T1000 (cell line): ENCODE measurements around the gene CMIP.

Experiments
- DNase-seq: peaks from one replicate; lab custom pipeline; 2025; ENCODE audit warnings: mixed read lengths; lab: John Stamatoyannopoulos, UW

CMIP gene

DNA sequence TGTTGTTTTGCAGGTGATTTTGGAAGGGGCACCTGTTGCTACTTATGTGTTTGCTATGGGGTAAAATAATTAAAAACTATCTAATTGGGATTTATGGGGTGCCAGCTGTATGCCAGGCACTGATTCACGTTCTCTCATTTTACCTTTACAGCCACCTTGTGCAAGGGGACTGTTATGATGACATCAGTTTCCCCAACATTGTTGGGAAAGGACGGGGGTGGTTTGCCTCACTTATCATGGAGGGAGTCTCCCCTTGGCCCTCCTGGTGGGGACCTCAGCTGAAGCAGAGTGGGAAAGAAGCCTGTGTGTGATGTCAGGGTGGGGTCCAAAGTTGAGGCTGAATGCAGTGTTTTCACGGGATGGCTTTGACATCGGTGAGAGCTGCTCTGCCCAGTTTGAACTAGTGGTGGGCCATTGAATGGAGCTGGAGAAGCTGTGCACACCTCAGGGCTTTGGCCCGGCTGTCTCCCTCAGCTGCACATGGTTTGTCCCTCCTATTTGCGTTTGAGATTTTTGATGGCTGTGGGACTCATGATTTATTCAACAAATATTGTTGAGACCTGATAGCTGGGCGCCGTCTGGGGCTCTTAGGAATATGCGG, 36.1 kb downstream of the CMIP start:
- no peak for DNase-seq

DNA sequence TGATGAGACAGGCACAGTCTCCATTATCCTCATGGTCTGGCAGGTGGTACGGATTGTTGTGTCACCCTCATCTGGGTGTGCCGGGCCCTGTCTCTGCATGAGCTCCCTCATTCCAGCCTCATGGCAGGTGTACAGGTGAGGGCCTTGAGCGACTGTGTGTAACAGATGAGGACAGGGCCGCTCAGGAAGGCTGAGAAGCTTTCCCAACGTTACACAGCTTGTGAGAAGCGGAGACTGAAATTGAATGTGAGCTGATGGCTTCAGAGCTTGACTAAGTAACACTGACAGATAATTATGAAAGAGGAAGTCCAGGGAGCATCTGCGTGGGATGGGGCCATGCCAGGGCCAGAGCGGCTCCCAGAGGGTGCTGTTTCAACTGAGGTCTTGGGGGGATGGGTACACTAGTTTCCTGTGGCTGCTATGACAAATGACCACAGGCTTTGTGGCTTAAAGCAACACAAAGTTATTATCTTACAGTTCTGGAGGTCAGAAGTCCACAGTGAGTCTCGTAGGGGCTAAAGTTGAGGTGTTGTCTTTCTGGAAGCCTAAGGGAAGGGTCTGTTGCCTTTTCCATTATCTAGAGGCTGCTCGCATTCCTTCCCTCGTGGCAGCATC, 36.7 kb downstream of the CMIP start:
- DNase-seq: no peak

DNA sequence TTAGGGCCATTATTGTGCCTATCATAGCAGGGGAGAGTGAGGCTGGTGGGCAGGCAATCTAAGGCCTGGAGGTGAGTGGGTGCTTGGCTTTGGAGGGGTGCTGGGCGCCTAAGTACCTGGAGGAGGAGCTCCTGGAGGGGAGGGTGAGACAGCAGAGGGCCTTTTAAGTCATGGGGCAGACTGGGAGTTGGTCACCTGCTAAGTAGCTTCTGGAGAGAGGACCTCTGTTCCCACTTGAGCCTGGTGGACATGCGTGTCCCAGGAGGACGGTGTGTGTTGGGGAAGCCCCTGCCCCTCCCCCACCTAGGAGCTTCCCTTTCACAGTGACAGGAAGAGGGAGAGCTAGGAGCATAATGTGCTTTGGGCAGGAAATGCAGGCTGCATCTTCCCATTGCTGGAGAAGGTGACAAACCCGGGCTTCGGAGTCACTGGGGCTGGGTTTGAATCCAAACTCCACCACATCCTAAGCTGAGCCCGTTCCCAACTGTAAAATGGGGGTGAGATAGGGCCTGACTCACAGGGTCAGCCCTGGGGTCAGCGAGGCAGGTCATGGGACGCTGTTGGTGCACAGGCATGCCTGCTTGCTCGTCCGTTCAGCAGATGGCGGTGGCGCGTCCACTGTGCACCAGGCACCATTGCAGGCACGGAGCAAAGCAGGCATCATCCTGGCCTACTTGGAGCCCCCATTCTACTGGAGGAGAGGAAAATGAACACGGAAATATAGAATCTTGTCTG, 37.9 kb downstream of the CMIP start:
- DNase-seq: no peak

DNA sequence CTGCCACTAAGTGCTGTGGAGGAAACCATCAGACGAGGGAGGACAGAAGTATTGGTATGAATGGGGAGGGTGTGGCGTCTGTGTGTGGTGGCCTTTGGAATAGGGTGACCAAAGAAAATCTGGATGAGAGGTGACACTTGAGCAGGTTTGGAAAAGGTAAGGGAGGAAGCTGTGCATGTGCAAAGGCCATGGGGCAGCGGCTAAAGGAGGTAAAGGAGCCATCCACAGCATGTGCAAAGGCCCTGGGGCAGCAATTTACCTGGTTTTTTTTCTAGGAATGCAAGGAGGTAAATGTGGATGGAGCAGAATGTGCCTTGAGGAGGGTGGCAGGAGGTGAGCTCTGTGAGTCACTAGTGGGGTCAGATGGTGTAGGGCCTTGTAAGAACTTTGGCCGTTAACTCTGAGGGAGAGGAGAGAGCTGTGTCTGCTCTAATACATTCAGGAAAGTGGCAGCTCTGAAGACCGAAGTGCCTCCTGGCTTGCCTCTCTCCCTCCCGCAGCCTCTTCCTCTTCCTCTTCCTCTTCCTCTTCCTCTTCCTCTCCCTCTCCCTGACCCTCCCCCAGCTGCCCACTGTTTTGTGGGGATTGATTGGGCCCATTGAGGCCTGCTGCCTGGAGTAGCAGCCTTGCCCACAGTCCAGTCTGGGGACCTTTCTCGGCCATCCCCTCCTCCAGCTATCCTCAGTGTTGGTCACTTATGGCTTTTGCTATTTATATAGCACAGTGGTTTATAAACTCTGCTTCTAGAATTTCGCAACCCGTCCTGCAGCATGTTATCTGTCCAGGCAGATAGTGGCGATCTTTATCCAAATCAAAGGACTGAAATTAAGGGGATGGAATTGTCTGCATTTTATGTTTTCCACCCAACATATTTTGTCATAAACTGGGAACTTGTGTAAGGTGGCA, 38.7 kb downstream of the CMIP start:
- DNase-seq: no peak

DNA sequence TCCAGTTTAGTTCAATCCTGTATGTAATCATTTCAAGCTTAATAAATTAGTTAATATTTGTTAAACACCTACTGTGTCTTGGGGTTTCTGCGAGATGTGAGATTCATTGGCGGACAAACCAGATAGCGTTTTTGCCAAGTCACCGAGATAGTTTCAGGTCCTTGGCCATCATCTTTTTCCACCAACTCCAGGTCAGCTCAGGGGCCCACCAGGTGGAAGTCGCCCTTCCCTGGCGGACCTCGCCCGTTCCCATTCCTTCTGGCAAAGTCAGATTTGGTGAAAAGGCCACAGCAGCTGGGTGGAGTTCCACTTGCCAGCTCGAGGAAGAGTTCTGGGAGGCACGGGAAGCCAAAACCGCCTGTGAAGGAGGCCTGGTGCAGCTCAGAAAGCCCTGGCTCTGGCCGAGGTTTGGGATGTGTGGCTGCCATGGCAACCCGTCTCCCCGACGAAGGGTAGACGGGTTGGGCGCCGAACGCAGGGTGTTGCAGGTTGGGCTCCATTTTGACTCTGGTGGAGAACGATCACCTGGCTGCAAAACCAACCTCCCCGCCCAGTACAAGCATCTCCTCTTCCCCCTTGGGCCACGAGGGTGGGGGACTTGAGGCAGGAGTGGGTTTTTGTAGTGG, 39.5 kb downstream of the CMIP start:
- DNase-seq: no peak

DNA sequence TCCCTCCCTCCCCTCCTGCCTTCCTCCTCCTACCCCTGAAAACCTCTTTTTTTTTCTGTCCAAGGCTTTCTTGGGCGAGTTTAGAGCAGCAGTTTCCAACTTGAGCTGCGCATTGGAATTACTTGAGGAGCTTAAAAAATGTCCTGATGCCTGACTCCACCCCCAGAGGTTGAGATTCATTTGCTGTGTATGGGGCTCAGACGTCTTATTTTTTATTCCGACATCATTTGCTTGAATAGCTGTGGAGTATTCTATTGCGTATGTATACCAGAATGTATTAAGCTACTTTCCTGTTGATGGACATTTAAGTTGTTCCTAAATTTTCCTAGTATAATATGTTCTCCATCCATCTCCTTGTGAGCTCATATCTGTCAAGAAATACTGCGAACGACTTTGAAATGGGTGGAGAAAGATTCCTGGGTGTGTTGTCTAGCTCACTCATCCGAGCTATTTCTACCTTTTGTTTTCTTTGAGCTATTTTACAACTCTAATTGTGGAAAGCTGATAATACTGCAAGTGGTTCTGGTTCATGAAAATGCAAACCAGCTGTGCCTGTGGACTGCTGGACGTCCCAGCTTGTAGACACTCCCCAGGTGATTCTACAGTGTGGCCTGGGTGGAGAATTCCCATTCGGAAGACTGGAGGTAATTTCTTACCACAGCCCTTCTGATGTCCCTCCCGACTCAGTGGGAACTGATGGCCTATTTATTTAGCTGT, 40.5 kb downstream of the CMIP start:
- DNase-seq: no peak

DNA sequence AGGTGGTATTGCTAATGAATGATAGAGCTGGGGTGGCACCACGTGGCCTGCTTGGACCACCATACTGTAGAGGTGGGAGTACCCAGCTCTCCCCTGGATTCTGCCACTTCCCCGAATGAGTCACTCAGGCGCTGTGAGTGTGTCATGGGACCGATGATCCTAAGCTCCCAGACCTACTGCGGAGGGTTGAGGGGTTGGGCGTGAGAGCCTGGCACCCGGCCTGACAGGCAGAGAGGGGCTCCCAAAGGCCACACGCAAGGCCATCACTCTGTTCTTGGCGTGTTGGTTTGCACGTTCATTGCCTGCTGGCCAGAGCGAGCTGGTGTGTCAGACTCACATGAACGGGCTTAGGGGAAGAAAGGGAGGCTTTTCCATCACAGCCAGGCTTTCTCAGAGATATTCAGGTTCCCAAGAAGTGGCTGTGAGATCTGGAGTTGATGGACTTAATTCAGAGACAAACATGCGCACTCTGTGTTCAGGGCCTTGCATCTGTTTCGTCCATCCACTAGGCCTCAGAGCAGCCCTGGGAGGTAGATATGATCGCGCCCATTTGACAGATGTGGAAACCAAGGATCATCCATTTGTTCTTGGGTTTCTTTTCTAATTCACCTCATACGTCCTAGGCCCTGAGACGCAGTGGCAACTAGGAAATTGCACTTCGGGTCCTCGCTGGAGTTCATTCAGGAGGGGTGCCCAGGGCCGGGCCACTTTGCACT, 41.4 kb downstream of the CMIP start:
- peak; percentile 9 for DNase-seq

DNA sequence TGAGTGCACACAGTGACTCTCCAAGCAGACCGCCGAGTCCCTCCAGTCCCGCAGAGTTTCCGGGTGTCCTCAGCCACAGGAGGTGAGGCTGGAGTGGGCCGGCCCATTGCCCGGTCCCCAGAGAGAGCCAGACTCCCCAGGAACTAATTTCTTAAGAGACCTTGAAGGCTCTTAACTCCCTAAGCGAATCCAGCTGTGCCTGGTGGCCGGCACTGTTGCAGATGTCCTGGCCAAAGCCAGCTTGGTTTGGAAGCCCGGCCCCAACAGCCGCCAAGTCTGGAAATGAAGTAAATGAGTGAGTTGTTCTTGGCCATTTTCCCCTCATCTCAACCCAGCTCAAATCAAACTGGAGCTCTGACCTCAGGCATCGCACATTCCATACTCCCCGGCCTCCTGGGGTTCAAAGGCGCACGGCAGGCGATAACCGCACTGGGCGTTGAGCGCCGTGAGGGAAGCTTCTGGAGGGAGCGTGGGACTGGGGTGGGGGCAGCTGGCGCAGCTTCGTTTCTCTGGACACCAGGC, 42.0 kb downstream of the CMIP start:
- DNase-seq: no peak

DNA sequence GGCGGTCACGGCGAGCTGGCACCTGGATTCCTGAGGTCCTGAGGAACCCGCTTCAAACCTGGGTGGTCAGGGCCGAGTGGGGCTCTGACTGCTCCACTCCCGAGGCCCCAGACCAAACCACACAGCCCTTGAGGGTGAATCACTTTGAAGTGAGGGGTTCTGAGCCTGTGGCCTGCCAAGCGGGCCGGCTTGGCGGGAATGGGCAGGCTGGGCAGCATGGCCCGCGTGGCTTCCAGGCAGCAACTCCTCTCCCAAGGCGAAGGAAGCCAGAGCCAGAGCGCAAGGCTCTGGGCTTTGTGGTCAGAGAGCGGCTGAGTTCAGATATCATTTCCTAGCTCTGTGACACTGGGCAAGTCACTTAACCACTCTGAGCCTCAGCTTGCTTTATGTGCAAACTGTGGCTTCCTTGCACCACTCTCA, 42.7 kb downstream of the CMIP start:
- DNase-seq: no peak

DNA sequence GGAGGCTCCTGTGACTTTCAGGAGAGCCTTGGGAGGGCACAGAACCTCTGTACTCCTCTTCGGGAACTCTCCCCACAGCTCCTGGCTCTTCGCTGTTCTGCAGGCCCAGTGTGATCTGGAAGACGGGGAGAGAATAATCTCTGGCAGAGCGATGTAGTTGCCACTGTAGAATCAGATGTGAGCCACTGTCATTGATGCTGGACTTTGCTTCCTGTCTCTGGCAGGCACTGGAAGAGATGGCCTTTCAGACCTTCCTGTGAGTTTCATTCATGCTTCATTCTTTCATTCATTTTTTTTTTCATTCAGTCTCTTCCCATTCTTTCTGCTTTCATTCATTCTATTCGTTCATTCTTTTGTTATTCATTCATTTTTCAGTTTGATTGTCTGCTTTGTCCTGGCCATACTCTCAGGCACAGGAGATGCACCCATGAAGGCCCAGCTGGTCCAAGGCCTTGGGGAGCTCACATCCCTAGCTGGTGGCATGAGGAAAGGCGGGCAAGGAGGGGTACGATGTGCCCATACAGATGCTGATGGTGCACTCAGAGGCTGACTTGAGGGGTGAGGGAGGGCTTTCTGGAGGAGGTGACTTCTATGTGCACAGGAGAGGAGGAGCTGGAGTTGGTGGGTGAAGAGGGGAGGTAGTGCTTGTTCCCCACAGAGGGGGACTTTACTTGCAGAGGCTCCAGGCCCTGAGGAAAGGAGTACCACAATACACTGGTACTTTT, 44.2 kb downstream of the CMIP start:
- no peak for DNase-seq

DNA sequence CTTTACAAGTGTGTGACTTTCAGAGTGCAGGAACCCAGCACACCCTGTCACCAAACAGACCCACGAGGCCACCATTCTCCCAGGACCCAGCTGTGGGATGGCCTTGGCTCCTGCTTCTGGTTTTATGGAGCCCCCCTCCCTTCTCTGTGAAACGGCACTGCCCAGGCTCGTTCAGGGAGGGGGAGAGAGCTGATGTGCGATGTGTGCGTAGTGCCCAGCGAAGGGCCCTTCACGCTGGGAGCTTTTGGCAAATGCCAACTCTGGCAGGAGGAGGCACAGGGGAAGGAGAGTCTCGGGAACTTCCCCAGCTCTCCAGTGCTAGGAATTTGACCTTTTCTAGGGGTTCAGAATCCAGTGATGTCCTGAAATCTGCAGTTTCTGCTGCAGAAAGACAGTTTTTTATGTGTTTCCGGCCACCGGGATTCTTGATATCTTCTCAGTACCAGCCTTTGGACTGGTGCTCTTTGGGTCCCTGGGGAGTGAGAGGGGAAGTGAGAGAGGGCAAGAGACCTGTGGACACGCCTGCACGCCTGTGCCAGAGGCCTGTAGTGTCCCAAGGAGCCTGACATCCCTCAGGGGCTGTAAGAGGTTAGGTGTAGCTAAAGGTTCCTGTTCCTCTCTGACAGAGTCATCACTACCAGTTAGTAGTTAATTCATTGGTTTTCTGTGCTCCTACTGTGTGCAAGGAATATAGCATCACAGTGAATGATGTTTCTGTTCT, 45.1 kb downstream of the CMIP start:
- no peak for DNase-seq

DNA sequence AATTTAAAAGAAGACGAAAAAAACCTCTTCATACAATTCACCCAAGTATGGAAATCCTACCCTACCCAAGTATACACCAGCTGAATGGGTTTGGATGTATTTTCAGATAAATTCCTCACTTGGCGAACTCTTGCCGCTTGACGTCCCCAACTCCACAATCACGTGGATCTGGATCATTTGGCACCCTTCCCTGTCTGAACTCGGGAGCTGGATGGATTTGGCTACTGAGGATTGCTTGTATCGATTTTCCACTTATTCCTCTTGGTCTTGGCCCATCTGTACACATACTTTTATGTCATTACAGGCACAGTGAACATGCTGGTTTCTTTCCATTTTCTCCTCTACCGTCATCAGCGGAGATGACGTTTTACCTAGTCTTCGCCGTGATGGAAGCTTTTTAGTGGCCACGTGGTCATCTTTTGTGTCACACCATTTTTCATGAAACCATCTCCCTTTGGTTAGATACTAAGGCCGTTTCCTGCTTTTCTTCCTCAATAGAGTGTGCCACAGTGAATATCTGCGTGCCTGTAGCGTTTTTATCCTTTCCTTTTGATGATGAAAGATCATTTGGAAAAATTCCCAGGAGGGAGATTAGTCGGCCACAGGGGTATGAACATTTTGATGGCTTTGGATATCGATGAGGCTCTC, 47.1 kb downstream of the CMIP start:
- DNase-seq: no peak

DNA sequence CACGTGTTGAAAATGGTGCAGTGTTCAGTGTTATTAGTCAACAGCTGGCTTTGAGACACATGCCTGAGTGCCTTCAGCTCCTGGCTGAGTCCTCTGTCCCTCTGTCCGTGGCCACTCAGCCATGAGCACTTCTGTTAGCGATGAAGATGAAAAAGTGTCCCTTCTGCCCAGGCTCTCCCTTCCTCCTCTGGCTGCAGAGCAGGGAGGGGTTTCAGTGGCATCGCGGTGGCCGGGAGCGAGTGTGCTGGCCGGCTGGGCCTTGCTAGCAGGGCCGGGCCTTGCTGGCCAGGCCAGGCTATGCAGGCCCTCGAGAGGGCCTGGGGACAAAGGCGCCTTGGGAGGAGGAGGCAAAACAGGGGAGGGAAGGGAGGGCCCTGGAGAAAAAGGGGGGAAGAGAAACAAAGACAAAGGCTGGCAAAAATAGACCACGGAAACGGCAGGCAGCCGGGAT, 47.7 kb downstream of the CMIP start:
- DNase-seq: no peak

DNA sequence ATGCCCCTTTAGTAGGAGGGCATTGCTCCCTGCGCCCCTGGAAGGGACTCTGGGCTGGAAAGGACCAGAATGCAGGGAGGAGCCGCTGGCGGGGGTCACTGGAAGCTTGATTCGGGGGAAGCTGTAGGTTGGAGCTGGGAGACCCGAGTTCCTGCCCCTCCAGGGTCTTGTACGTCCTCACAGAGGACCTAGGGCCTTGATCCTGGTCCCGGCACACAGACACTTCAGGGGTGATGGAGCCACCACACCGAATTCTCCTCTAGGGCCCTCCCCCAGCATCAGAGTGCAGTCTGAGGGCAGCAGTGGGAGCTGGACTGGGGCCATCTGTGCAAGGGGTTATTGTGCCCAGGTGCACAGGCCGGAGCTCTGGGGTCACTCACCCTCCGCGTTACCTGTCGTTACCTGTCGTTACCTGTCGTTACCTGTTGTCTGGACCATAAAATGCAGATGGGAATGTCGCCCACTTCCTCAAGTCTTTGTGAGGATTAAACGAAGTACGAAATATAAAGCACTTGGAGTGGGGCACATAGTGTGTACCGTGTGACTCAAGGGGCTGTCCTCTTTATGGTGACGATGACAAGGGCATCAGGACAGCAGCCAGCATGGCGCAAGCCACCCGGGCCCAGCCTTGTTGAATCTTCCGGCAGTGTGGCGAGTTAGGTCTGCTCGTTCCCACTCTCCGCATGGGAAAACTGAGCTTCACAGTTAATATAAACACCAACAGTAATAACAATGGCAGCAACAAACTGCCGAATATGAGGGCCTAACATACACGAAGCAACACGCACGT, 48.6 kb downstream of the CMIP start:
- DNase-seq: no peak

DNA sequence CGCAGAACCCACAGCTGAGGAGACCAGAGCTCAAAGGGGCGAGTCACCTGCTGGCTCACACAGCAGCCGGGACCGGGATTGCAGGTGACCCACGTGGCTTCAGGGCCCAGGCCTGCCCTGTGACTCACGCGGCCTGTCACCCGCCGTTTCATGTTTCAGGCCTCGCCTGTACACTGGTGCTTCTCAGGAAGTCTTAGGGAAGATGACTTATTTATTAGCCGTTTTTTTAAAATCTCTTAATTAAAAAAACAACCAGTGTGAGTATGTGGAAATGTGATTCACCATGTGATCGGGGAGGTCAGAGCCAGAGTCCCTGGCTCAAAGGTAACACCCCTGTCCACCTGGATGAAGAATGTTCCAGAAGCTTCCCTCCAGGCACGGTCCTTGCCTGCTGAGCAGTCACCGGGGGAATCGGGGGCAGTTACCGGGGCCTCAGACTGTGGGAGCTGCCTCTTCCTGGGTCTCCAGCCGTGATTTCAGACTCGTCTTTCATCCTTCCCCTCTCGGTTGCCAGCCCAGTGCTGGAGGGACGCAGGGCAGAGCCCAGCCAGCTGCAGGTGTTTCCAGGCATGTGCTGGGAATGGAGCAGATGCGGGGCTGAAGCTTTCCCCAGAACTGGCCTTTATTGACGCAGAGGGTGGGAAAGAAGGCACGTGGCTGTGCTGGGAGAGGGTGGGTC, 49.3 kb downstream of the CMIP start:
- peak; percentile 32 for DNase-seq

DNA sequence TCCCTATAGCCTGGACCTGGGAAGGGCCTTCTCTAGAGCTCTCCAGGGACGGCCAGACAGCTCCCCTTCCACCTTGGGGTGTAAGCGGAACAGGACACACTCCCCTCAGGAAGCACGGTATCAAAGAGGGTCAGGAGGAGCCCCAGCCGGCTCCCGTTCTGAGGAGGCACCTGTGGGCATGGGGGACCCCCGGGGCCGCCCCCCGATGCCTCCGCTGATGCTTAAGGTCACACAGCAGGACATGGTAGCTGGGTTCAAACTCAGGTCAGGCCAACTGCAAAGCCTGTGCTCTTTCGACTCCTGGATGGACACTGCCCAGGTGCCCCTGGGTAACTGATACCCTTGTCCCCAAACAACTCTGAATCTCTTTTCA, 49.8 kb downstream of the CMIP start:
- DNase-seq: no peak

DNA sequence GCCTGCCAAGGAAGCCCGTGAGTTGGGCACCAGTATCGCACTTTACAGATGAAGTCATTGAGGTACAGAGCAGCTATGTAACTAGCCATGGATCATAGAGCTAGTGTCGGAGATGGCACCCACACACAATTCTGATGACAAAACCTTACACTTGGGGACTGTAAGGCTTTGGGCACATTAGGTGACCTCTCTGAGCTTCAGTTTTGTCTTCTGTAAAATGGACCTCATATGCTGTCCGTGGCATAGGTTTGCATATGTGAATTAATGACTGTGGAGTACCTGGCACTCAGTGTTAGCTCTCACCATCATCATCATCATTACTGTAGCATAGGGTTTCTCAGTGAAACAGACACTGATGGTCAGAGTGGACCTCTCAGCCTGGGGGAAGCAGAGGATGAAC, 50.3 kb downstream of the CMIP start:
- DNase-seq: no peak
